Urinary bladder (tissue), 4 donors: ENCODE results near the gene SP4. TPM values are rescaled to one million over a fixed set of nuclear protein-coding genes. Genes with fewer than 3 reads are reported as not detected.

ENCODE experiments used
- DNase-seq: peaks from one replicate; pipeline ENCODE4 v3.0.0-alpha.2; 2015; ENCODE audit errors: extremely low spot score
- H3K27ac ChIP-seq: one replicate; pipeline ENCODE4 v1.5.1; 2013; ENCODE audit warnings: low read depth, mild to moderate bottlenecking, moderate library complexity
- H3K36me3 ChIP-seq: one replicate; pipeline ENCODE4 v1.6.1; 2013; ENCODE audit warnings: mild to moderate bottlenecking, moderate library complexity; ENCODE audit not compliant: insufficient read depth
- H3K4me1 ChIP-seq: one replicate; pipeline ENCODE4 v1.6.1; 2013; ENCODE audit warnings: mild to moderate bottlenecking, moderate library complexity; ENCODE audit not compliant: insufficient read depth
- H3K4me3 ChIP-seq: one replicate; pipeline ENCODE4 v1.5.1; 2013; ENCODE audit warnings: low read depth, low read length
- WGBS: extraction: QIAGEN DNeasy Blood & Tissue Kit; methylation state at CpG from one replicate; pipeline ENCODE4 v1.1.7; 2013; 5-methylcytosine and 5-hydroxymethylcytosine counted together
- polyA plus RNA-seq: library from polyadenylated mRNA; stranded (reverse); fragments of 200-250 nt; gene quantifications from one replicate; pipeline ENCODE4 v1.2.3, GENCODE V29; 2013
- small RNA-seq: library from RNA; depleted of rRNA; stranded (forward); fragments of <200 nt; gene quantifications from one replicate; pipeline ENCODE3, GENCODE V24; 2014
- total RNA-seq: library from RNA; depleted of rRNA; stranded (reverse); fragments of >200 nt; gene quantifications from one replicate; pipeline ENCODE4 v1.2.3, GENCODE V29; 2014
- donor health status: healthy with polysubstance abuse.
- donor health status: healthy.

Gene SP4
- total and polyA plus RNA-seq, 2 donors: 4.0 to 18.4 TPM

GRCh38 chr7:21550076-21550475 is 122.2 kb downstream of the SP4 start:
- no peak for DNase-seq
- Histone ChIP-seq H3K4me1 (no peaks in the 10 kb centered on the region), H3K36me3 (no peaks in the 10 kb centered on the region), H3K27ac (no peak overlapping the region), H3K4me3 (no peak overlapping the region)
- 87% methylated on average over 3 of the region's 3 CpGs for WGBS

- Histone ChIP-seq H3K36me3 (no peaks in the 10 kb centered on the region), H3K4me1 (no peaks in the 10 kb centered on the region), H3K4me3 (no peak overlapping the region), H3K27ac (no peak overlapping the region)
- WGBS: 76% methylated on average over 6 of the region's 6 CpGs
- no peak for DNase-seq
These were observed 123.1 kb downstream of the SP4 start for GRCh38 chr7:21550821-21551531.

GRCh38 chr7:21562385-21562784 is 134.5 kb downstream of the SP4 start:
- DNase-seq: no peak
- Histone ChIP-seq H3K36me3 (no peaks in the 10 kb centered on the region), H3K4me3 (no peak overlapping the region), H3K27ac (no peak overlapping the region), H3K4me1 (no peaks in the 10 kb centered on the region)
- WGBS: 77% methylated on average over 1 of the region's 1 CpG

Small RNA genes within 50 kb of the gene (small RNA-seq; reads per million reads assigned to genes)
- gene MIR1183 (not detected), gene RNU1-15P (not detected)

Other genes with a start within 250 kb of the SP4 start
- gene DNAH11, start 115.0 kb downstream of the SP4 start, total RNA-seq: 0.32 TPM
- 0.14 TPM for gene DNAH11, start 115.0 kb downstream of the SP4 start, polyA plus RNA-seq